Measurements from ENCODE around the gene PHACTR1. TPM values are rescaled to one million over a fixed set of nuclear protein-coding genes. Genes with fewer than 3 reads are reported as not detected.

PHACTR1 gene
- polyA plus RNA-seq, 1 of the 3 experiments (the other 2 are of a cell fraction): 0.12 TPM

DNA sequence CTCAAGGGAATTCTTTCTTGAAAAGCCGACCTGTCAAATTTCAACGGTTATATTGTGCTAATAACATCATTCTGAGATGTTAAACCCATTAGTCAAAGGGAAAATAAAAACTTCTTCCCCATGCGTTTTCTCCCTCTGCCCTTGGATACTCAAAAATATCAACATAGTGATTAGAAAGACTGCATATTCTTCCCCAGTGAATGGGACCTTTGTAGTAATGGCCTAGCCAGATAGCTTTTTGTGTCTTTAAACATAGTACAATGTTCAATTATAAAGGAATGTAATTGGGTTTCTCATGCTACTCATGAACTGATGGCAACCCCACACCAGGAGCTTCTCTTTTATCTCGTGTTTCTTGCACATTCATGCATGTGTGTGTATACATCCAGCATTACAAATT is 69.4 kb downstream of the PHACTR1 start:
- H3K36me3 ChIP-seq (replicated peaks in 1 of 2; ENCODE audit: control insufficient read depth in 1 of 2, insufficient read depth in 2 of 2, low read length in 1 of 2): no peaks in the 10 kb centered on the region
- H3K9me3 ChIP-seq: no peaks in the 10 kb centered on the region
- H4K20me1 ChIP-seq (ENCODE audit: insufficient read depth): no peaks in the 10 kb centered on the region
- no peaks in the 10 kb centered on the region for H3F3A ChIP-seq (replicated peaks; ENCODE audit: insufficient read depth)
- CTCF ChIA-PET: no interaction called here
- H3K4me1 ChIP-seq (ENCODE audit: control insufficient read depth in 1 of 2, insufficient read depth in 2 of 2, low read depth in 1 of 2, low read length in 1 of 2): no peaks in the 10 kb centered on the region
- H3K9ac ChIP-seq: no peak overlapping the region
- no peak overlapping the region for H3K4me3 ChIP-seq (ENCODE audit: low read depth in 2 of 2, low read length in 1 of 2)
- no peak overlapping the region for H2AFZ ChIP-seq (ENCODE audit: low read depth)
- no peaks in the 10 kb centered on the region for H3K9me2 ChIP-seq
- POLR2A ChIA-PET: no interaction called here
- H3K79me2 ChIP-seq (ENCODE audit: insufficient read depth): no peaks in the 10 kb centered on the region
- 40% methylated on average over 4 of the region's 4 CpGs for WGBS (ENCODE audit: low lambda C conversion rate)
- no peak for DNase-seq
- H3K27me3 ChIP-seq (ENCODE audit: insufficient read depth): no peaks in the 10 kb centered on the region
- no peak overlapping the region for H3K4me2 ChIP-seq
- no peak overlapping the region for H3K27ac ChIP-seq (ENCODE audit: low read depth in 2 of 2, low read length in 1 of 2)
- TF ChIP-seq RAD21 (IDR thresholded peaks at IDR 0.05; ENCODE audit: low read length): no peak

DNA sequence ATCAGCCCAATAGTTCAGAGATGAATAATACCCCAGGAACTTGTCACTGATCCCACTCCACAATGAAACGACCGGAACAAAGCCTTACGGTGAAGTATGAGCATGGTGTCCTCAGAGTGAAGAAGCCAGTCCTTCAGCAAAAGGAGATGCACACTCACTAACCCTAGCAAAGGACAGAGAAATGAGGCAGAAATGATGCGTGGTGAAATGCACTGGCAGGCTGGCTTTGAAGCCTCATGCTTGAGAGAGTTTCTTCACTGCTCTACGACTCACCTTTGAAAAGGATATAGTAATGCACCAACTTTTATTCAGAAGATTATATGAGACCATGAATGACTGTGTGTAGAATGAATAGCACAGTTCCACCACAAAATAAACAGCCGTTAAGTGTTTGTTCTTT is 74.8 kb downstream of the PHACTR1 start:
- H4K20me1 ChIP-seq (ENCODE audit: insufficient read depth): no peaks in the 10 kb centered on the region
- H3K79me2 ChIP-seq (ENCODE audit: insufficient read depth): no peaks in the 10 kb centered on the region
- DNase-seq: no peak
- TF ChIP-seq POLR2AphosphoS5 (IDR thresholded peaks at IDR 0.05; ENCODE audit: low read depth, low read length): no peak
- no peak for TF ChIP-seq RCOR1 (IDR thresholded peaks at IDR 0.05; ENCODE audit: low read length)
- TF ChIP-seq, protein P1, sequence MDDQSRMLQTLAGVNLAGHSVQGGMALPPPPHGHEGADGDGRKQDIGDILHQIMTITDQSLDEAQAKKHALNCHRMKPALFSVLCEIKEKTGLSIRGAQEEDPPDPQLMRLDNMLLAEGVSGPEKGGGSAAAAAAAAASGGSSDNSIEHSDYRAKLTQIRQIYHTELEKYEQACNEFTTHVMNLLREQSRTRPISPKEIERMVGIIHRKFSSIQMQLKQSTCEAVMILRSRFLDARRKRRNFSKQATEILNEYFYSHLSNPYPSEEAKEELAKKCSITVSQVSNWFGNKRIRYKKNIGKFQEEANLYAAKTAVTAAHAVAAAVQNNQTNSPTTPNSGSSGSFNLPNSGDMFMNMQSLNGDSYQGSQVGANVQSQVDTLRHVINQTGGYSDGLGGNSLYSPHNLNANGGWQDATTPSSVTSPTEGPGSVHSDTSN (IDR thresholded peaks at IDR 0.05): no peak
- TF ChIP-seq SIN3A (IDR thresholded peaks at IDR 0.05; ENCODE audit: borderline replicate concordance, low read depth, low read length): no peak
- no peak for TF ChIP-seq TCF12 (IDR thresholded peaks at IDR 0.05)
- no peak for TF ChIP-seq USF1 (IDR thresholded peaks at IDR 0.05; ENCODE audit: borderline replicate concordance, low read depth)
- no peak for TF ChIP-seq MXI1 (IDR thresholded peaks at IDR 0.05; ENCODE audit: low read depth, low read length)
- no peak for TF ChIP-seq RXRA (IDR thresholded peaks at IDR 0.05; ENCODE audit: borderline replicate concordance, low read depth)
- no peak for TF ChIP-seq MAX (IDR thresholded peaks at IDR 0.05; ENCODE audit: low read depth)
- no peaks in the 10 kb centered on the region for H3K9me2 ChIP-seq
- H3K4me2 ChIP-seq: no peak overlapping the region
- no peaks in the 10 kb centered on the region for H3K27me3 ChIP-seq (ENCODE audit: insufficient read depth)
- no peaks in the 10 kb centered on the region for H3F3A ChIP-seq (replicated peaks; ENCODE audit: insufficient read depth)
- H3K27ac ChIP-seq (ENCODE audit: low read depth in 2 of 2, low read length in 1 of 2): no peak overlapping the region
- 54% methylated on average over 6 of the region's 6 CpGs for WGBS (ENCODE audit: low lambda C conversion rate)
- no peak overlapping the region for H3K4me3 ChIP-seq (ENCODE audit: low read depth in 2 of 2, low read length in 1 of 2)
- H3K9me3 ChIP-seq: no peaks in the 10 kb centered on the region
- POLR2A ChIA-PET: no interaction called here
- CTCF ChIA-PET: no interaction called here
- H2AFZ ChIP-seq (ENCODE audit: low read depth): no peak overlapping the region
- no peak overlapping the region for H3K9ac ChIP-seq
- no peaks in the 10 kb centered on the region for H3K36me3 ChIP-seq (replicated peaks in 1 of 2; ENCODE audit: control insufficient read depth in 1 of 2, insufficient read depth in 2 of 2, low read length in 1 of 2)
- no peaks in the 10 kb centered on the region for H3K4me1 ChIP-seq (ENCODE audit: control insufficient read depth in 1 of 2, insufficient read depth in 2 of 2, low read depth in 1 of 2, low read length in 1 of 2)

DNA sequence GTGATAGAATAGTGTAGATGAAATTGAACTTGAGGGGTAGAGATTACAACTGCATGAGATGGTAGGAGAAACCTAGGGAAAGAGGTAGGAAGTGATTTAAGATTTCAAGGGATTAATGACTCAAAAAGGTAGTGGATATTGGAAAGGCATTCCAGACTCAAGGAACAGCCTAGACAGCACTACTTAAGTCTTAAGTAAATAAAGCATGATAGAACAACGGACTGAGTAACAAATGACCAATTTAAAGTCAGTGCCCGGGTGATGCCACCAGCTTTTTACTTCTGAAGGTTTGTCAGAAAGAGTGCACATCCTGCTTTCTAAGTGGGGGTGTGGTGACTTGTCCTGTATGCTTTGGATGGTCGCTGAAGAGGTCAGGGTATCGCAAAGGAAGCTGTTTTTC is 81.8 kb downstream of the PHACTR1 start:
- Histone ChIP-seq H3K4me2 (no peak overlapping the region), H2AFZ (ENCODE audit: low read depth) (no peak overlapping the region), H3K79me2 (ENCODE audit: insufficient read depth) (no peaks in the 10 kb centered on the region), H4K20me1 (ENCODE audit: insufficient read depth) (no peaks in the 10 kb centered on the region), H3K36me3 (replicated peaks in 1 of 2; ENCODE audit: control insufficient read depth in 1 of 2, insufficient read depth in 2 of 2, low read length in 1 of 2) (no peaks in the 10 kb centered on the region), H3K27ac (ENCODE audit: low read depth in 2 of 2, low read length in 1 of 2) (no peak overlapping the region), H3K9ac (no peak overlapping the region), H3F3A (replicated peaks; ENCODE audit: insufficient read depth) (no peaks in the 10 kb centered on the region), H3K4me1 (ENCODE audit: control insufficient read depth in 1 of 2, insufficient read depth in 2 of 2, low read depth in 1 of 2, low read length in 1 of 2) (no peaks in the 10 kb centered on the region), H3K4me3 (ENCODE audit: low read depth in 2 of 2, low read length in 1 of 2) (no peak overlapping the region), H3K27me3 (ENCODE audit: insufficient read depth) (no peaks in the 10 kb centered on the region), H3K9me3 (no peaks in the 10 kb centered on the region), H3K9me2 (no peaks in the 10 kb centered on the region)
- WGBS (ENCODE audit: low lambda C conversion rate): 12% methylated on average over 4 of the region's 4 CpGs
- DNase-seq: no peak
- CTCF ChIA-PET: interaction anchor here (0.7 to 1.1 kb wide), 3 partner anchors 8 to 48 kb away, joined by 3 to 4 read pairs (median 3); no protein-coding TSS in a partner anchor
- POLR2A ChIA-PET: no interaction called here
- TF ChIP-seq EZH2phosphoT487 (IDR thresholded peaks at IDR 0.05; ENCODE audit: borderline replicate concordance, low read depth): no peak
- TF ChIP-seq ZBTB33 (IDR thresholded peaks at IDR 0.05; ENCODE audit: borderline replicate concordance, low read depth): no peak
- TF ChIP-seq RXRA (IDR thresholded peaks at IDR 0.05; ENCODE audit: borderline replicate concordance, low read depth): no peak
- no peak for TF ChIP-seq FOXJ3 (CRISPR knock-in tag; IDR thresholded peaks at IDR 0.05)
- no peak for TF ChIP-seq MAX (IDR thresholded peaks at IDR 0.05; ENCODE audit: low read depth)
- TF ChIP-seq NFIC (IDR thresholded peaks at IDR 0.05; ENCODE audit: borderline replicate concordance): no peak
- no peak for TF ChIP-seq FOXM1 (IDR thresholded peaks at IDR 0.05; ENCODE audit: low read depth)
- TF ChIP-seq YY1 (IDR thresholded peaks at IDR 0.05; ENCODE audit: low read depth): no peak
- no peak for TF ChIP-seq RCOR1 (IDR thresholded peaks at IDR 0.05; ENCODE audit: low read length)

Data from SK-N-SH (cell line).